ENCODE results near the gene FRMD5.

FRMD5 gene

DNA sequence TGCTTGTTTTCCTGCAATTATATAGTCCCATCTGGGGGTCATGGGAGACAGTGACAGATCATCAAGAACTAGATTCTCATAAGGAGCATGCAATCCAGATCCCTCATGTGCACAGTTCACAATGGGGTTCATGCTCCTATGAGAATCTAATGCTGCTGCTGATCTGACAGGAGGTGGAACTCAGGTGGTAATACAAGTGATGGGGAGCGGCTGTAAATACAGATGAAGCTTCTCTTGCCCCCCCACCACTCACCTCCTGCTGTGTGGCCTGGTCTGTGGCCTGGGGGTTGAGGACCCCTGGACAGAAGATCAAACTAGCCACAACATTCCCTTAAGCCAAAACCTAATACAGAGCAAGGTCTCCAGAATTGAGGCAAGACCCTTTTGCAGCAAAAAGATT lies 207.1 kb downstream of the FRMD5 start:
- Histone ChIP-seq H4K20me1 (ENCODE audit: control insufficient read depth, insufficient read depth, low read depth, low read length) (no peaks in the 10 kb centered on the region), H3K4me3 (ENCODE audit: low read length) (no peak overlapping the region), H3K4me1 (ENCODE audit: control insufficient read depth, low read length) (no peaks in the 10 kb centered on the region), H3K79me2 (ENCODE audit: control insufficient read depth, low read length) (no peaks in the 10 kb centered on the region), H3K4me2 (ENCODE audit: low read length) (no peak overlapping the region), H3K9me3 (ENCODE audit: control insufficient read depth, insufficient read depth, low read length) (no peaks in the 10 kb centered on the region), H3K9me2 (replicated peaks; ENCODE audit: control insufficient read depth, low read length) (no peaks in the 10 kb centered on the region), H3K36me3 (ENCODE audit: control insufficient read depth, low read length) (no peaks in the 10 kb centered on the region), H3K27ac (ENCODE audit: low read depth, low read length) (no peak overlapping the region), H3F3A (ENCODE audit: control insufficient read depth, insufficient read depth) (no peaks in the 10 kb centered on the region), H3K27me3 (ENCODE audit: control insufficient read depth, low read length) (peaks cover 5% of the 10 kb centered on the region; the same call in 1 of the 2 replicates)
- no peak for TF ChIP-seq CTCF (IDR thresholded peaks at IDR 0.05; ENCODE audit: low read depth, low read length, poor library complexity, severe bottlenecking)
- TF ChIP-seq EZH2phosphoT487 (IDR thresholded peaks at IDR 0.05; ENCODE audit: borderline replicate concordance, low read length): no peak

- H3K9me3 ChIP-seq (ENCODE audit: control insufficient read depth, insufficient read depth, low read length): no peaks in the 10 kb centered on the region
- H3K4me2 ChIP-seq (ENCODE audit: low read length): no peak overlapping the region
These were observed 208.9 kb downstream of the FRMD5 start for GRCh38 chr15:43985976-43986680.

DNA sequence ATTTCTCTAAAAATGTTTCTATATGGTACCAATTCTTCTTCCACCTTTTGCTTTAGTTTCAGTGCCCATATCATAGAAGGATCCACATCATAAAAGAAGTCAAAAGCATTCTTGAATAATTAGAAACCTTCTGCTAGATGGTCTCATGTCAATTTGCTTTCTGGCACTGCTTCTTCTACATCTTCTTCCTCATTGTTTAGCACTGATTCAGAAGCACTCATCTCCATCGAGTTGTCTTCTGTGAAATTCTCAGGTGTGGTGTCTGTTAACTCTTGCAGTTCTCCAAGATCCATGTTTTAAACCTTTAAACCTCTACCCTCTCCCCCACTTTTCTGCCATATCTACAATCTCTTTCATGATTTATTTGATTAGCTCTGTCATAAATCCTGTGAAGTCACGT lies 213.5 kb downstream of the FRMD5 start:
- H3F3A ChIP-seq (ENCODE audit: control insufficient read depth, insufficient read depth): no peaks in the 10 kb centered on the region
- H4K20me1 ChIP-seq (ENCODE audit: control insufficient read depth, insufficient read depth, low read depth, low read length): no peaks in the 10 kb centered on the region
- H3K9me2 ChIP-seq (replicated peaks; ENCODE audit: control insufficient read depth, low read length): no peaks in the 10 kb centered on the region

More at GRCh38 chr15:43985976-43986680, 208.9 kb downstream of the FRMD5 start:
- no peaks in the 10 kb centered on the region for H3K4me1 ChIP-seq (ENCODE audit: control insufficient read depth, low read length)
- H3K36me3 ChIP-seq (ENCODE audit: control insufficient read depth, low read length): no peaks in the 10 kb centered on the region
- H4K20me1 ChIP-seq (ENCODE audit: control insufficient read depth, insufficient read depth, low read depth, low read length): no peaks in the 10 kb centered on the region
- no peak overlapping the region for H3K27ac ChIP-seq (ENCODE audit: low read depth, low read length)
- no peak for TF ChIP-seq CTCF (IDR thresholded peaks at IDR 0.05; ENCODE audit: low read depth, low read length, poor library complexity, severe bottlenecking)
- no peak for TF ChIP-seq EZH2phosphoT487 (IDR thresholded peaks at IDR 0.05; ENCODE audit: borderline replicate concordance, low read length)
- H3F3A ChIP-seq (ENCODE audit: control insufficient read depth, insufficient read depth): no peaks in the 10 kb centered on the region
- no peaks in the 10 kb centered on the region for H3K9me2 ChIP-seq (replicated peaks; ENCODE audit: control insufficient read depth, low read length)
- no peaks in the 10 kb centered on the region for H3K79me2 ChIP-seq (ENCODE audit: control insufficient read depth, low read length)
- no peak overlapping the region for H3K4me3 ChIP-seq (ENCODE audit: low read length)
- peaks cover 13% of the 10 kb centered on the region for H3K27me3 ChIP-seq (ENCODE audit: control insufficient read depth, low read length)

More for the DNA sequence above, 213.5 kb downstream of the FRMD5 start:
- no peak for TF ChIP-seq CTCF (IDR thresholded peaks at IDR 0.05; ENCODE audit: low read depth, low read length, poor library complexity, severe bottlenecking)
- Histone ChIP-seq H3K27me3 (ENCODE audit: control insufficient read depth, low read length) (peaks cover 13% of the 10 kb centered on the region), H3K9me3 (ENCODE audit: control insufficient read depth, insufficient read depth, low read length) (no peaks in the 10 kb centered on the region), H3K36me3 (ENCODE audit: control insufficient read depth, low read length) (no peaks in the 10 kb centered on the region), H3K79me2 (ENCODE audit: control insufficient read depth, low read length) (no peaks in the 10 kb centered on the region), H3K4me2 (ENCODE audit: low read length) (no peak overlapping the region), H3K27ac (ENCODE audit: low read depth, low read length) (no peak overlapping the region), H3K4me1 (ENCODE audit: control insufficient read depth, low read length) (peaks cover 4% of the 10 kb centered on the region; the same call in 1 of the 2 replicates), H3K4me3 (ENCODE audit: low read length) (no peak overlapping the region)
